Activated T-helper 1 cell treated with Interleukin-2 at 50 U/mL for 16 hours (primary cell): Measurements from ENCODE around the gene CRYL1.

ENCODE experiments used
- DNase-seq: peaks from one replicate; pipeline ENCODE4 v3.0.0-alpha.2; 2020; ENCODE audit warnings: low read depth

The CRYL1 gene

DNA sequence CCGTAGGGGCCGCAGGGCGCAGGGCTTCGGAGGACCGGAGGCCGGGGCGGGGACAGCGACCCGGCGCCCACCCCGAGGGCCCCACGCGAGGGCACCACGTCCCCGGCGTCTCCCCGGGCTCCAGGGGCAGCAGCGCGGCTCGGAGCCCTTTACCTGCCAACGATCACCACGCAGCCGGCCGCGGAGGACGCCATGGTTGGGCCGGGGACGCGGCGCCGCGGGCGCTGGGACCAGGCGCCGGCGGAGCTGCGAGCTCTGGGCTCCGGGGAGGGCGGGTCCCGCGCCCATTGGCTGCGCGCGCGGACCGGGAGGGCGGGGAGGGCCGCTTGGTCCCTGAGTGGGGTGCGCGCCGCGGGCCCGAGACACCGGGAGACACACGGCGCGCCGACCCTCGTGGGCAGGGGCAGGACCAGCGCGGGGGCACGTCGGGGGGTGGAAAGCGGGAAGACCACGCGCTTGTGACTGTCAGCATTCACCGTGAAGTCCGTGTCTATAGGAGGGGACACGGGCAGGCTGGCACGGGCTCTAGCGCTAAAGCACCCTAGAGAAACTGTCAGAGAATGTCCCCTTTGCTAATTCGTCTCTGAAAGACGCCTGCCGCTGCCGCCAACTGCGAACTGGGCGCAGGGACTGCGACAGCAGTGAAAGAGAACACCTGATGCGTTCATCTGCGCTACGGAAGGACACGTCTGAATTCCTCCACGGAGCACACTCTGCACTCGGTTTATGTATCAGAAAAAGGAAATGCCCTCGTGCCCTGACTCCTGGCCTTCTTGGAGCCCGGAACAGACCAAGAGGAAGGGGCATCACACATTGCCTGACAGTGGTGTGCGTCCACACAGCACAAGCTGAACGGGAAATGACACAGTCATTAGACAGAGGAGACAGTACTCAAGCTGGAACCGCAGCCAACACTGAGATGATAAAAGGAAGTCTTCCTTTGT, at the start of gene CRYL1:
Gene CRYL1 (minus strand): TSS at position 257 of the 944 bp plus-strand sequence. CDS start 63 bp downstream, at position 194.
- peak; percentile 64 for DNase-seq

- no peak for DNase-seq
These were observed 48.0 kb upstream of the CRYL1 start for GRCh38 chr13:20573636-20574035.

GRCh38 chr13:20573186-20573585, 47.5 kb upstream of the CRYL1 start:
- no peak for DNase-seq

DNA sequence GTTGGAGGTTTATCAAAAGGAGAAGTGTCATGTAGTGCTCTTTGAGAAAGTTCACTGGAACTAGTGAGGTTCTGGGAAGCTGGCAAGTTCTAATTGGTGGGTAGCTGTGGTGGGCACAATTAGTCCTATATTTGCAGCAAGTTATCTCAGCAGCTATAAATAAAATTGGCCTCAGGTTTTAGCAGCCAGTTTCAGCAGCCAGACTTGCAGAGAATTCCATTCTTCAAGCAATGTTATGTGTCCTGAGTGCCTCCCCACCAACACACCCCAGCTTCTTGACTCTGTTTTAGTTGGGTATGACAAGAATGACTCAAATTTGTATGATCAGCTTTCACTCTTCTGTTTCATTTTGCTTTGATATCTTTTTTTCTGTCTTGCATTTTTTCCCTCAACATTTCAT, 46.0 kb upstream of the CRYL1 start:
- DNase-seq, result no peak

GRCh38 chr13:20570517-20570916, 44.9 kb upstream of the CRYL1 start:
- DNase-seq, result no peak

DNA sequence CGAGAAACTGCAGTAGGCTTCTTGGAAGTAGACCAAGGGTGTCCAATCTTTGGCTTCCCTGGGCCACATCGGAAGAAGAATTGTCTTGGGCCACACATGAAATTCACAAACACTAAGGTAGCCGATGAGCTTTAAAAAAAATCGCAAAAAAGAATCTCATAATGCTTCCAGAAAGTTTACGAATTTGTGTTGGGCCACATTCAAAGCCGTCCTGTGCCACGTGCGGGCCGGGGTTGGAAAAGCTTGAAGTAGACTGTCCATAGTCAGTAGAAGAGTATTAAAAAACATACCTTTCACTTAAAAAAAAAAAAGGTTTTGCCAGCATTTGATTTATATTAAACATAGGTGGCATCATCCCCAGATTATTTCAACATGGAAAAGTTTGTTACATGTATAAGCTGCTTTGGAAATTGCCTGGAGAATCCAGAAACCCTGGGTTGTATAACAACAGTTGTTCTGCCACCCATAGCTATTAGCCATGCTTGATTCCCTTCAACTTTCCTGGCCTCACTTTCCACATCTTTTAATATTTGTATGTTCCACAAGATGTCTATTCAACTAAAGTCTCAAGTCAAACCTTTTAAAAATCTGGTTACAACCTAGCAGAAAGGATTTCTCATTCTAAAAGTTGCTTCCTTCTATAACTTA, 42.3 kb upstream of the CRYL1 start:
- DNase-seq, result no peak

DNA sequence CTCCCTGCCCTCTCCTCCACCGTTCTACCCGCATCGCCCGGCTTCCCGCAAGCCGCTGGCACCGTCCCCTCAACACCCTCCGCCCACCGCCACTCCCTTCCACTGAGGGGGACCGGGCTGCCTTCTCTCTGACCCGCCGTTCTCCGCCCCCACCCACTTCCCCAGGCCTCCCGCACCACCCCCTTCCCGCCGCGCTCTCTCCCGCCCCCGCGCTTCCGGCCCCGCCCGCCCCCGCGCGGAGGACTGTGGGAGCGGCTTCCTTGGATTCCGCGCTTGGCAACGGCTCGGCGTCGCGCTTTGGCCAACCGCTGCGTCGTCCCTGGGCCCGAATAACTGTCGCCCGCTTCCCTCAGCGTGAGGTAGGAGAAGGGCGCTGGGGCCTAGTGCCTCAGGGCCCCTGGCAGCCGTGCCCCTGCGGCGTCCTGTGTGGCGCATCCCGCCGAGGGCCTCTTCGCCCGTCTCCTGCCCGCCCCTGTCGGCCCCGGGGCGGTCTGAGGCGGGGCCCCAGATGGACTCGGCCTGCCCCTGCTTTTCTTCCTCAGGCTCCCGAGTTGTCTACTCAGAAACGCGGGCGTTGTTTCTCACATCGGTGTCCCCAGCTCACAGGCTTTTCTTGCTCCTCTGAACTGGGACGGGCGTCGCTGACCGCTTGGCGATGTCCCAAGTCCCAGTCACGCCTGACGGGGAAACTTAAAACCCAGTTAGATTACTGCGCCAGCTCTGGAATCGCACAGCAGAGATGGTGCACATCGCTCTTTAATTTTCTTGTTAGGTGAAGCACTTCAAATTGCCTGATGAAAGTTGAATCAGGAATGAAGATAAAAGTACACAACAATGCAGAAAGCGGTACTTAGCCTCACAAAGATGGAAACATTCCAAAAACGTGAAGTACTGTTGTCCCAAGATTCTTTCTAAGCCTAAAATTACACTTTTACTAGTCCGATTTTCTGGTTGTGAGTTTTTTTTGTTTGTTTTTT, 41.5 kb upstream of the CRYL1 start, which contains the start of gene IFT88:
Gene IFT88 (plus strand): TSS at position 260 of the 977 bp plus-strand sequence. CDS start 7,229 bp downstream, outside the sequence.
- DNase-seq, result peak; percentile 75

GRCh38 chr13:20566468-20566897, 40.8 kb upstream of the CRYL1 start:
- no peak for DNase-seq

- no peak for DNase-seq
These were observed 39.6 kb upstream of the CRYL1 start for GRCh38 chr13:20565115-20565736.

DNA sequence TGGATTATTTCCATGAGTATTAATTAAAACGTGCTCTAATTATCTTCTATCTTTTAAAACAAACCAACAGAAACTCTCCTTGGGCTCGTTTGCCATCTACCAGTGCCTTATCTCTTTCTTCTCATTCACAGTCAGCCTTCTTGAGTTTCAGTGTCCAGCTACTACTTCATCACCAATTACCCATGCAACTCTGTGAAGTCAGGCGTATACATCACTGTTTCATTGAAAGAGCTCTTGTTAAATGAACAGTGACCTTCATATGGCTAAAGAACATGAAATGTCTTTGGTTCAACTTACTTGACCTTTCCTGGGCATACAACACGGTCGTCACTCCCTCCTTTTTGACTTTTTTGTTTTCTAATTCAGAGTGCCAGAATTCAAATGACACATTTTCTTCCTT, 36.1 kb upstream of the CRYL1 start:
- no peak for DNase-seq

DNA sequence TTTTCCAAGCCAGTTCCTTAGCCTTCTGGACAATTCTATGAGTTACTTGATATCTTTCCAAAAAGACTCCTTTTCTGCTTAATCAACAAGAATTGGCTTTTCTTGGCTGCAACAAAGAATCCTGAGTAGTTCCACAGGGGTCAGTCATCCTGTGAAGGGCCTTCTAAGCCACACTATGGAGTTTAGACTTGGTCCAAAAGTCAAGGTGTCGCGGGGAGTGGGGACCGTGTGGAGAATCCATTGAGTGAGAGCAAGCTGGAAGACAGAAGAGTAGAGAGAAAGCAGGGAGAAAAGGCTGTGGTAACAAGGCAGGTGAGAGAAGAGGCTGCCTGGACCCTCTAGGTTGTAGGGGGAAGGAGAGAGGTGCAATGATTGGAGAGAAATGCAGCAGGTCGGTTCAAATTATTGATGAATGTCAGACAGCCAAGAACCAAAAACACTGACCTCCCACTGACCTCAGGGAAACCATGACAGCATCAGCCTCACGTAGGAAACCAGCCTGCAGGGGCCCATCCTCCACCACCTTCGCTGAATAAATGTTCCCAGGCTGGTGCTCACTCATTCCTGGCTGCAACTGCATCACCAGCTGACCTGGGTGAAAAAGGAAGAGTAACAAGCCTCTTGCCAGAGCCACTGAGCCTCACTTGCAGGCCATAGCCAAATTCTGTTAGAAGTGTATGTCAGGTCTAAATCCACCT, 34.2 kb upstream of the CRYL1 start:
- DNase-seq, result no peak

DNA sequence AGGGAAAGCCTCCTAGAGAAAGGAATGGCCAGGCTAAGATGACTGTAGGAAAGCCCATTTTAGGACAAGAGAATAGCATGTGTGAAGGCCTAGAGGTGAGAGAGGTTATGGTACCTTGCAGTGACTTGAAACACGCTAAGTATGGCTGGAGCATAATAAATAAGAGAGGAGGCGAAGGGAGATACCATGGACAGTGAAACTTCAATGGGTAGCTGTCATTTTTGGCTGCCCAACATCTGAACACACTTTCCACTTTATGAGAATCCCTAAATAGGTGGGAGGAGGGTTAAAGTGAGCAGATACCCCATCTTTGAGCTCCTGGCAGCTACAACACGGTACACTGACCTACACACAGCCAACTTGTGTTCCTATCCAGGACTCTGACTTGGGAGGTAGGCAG, 33.3 kb upstream of the CRYL1 start:
- no peak for DNase-seq

GRCh38 chr13:20553311-20553710, 27.7 kb upstream of the CRYL1 start:
- DNase-seq, result no peak

DNA sequence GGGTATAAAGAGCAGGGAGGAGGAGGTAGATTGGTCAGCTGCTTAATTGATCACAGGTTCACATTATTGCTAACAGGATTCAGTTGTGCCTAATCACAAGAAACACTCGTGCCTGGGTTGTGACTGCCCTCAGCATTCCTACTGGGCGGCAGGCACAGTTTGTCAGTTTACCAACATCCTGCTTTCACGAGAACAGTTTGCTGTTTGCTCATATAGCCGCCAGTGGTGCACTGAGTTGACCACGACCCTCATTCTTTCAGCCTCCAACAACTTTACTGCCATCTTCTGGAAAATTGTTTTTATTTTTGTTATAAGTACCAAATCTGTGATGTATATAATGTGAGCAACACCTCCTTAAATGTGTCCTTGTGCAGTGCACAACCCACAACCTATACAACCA, 25.1 kb upstream of the CRYL1 start:
- DNase-seq, result no peak

DNA sequence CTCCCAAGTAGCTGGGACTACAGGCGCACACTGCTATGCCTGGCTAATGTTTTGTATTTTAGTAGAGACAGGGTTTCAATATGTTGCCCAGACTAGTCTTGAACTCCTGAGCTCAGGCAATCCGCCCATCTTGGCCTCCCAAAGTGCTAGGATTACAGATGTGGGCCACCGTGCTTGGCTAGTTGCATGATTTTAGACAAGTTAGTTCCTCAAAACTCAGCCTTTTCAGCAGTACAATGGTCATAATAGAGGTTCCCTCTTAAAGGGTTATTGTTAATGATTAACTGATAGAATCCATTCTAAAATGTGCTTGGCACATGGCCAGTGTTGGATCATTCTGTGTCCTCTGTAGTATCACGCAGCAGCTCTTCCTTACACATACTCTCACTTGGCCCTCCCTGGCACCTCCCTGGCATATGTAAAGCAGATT, 21.8 kb upstream of the CRYL1 start:
- no peak for DNase-seq

DNA sequence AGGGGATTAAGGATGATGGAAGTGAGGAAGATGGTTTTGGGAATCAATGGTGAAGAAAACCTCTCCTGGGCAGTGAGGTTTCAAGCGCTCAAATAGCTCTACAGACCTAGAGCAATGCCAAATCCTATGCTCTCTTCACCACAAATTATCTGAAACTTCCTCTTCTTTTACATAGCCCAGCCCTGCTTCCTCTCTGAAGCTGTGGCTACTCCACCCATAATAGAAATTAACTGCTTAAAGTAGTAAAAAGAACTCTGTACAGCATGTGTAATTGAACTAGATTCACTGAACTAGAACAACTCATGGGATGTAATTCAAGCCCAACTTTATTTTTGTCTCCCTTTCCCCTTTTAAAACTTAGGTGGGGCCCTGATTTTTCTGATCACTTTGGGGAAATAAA, 20.9 kb upstream of the CRYL1 start:
- DNase-seq, result no peak

- no peak for DNase-seq
These were observed 18.7 kb upstream of the CRYL1 start for GRCh38 chr13:20544201-20544923.

DNA sequence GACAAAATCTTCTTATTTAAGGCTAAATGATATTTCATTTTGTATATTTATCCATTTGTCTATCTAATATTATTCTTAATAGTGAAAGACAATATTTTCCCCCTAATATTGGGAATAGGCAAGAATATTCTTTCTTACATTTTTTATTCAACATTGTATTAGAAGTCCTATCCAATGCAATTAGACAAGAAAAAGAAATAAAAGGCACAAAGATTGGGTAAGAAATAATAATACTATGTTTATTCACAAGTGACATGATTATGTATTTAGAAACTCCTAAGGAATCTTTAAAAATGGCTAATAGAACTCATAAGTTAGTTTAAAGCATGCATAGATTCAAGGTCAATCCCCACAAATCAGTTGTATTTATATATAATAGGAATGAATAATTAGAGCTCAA, 11.3 kb upstream of the CRYL1 start:
- no peak for DNase-seq

- no peak for DNase-seq
These were observed 8.5 kb upstream of the CRYL1 start for GRCh38 chr13:20534038-20534608.

- DNase-seq, result no peak
These were observed 2.8 kb upstream of the CRYL1 start for GRCh38 chr13:20528452-20528851.
